ENCODE measurements around the gene CABP4.

DNA sequence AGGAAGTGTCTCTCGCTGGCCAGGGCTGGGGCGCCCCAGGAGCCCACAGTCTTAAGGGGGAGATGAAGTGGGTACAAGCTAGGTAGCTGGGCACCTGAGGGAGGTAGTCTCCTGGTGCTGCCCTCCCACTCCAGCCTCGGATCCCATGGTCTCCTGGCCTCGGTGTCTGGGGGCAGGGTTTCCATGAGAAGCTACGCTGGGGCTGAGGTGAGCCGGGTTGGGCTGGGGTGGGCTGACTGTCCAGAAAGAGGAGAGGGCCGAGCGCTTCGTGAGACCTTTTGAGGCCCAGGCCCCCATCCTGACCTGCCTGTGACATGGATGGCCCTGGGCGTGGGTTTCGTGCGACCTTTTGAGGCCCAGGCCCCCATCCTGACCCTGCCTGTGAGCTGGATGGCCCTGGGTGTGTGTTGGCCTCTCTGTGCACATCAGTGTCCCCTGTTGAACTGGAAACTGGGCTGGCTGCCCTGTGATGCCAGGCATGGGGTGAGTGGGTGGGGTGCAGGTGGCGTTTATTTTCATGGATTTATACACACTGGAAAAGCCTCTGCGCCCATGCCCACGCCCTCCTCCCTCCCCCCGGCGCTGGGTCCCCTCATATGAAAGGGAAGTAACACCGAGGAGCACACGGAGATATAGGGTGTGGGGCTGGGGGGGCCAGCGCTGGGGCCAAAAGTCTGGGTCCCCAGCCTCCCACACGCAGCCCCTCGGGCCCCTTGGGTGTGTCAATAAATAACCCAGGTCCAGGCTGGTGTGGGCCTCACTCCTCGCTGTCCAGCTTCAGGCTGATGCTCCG lies 36.3 kb downstream of the CABP4 start:
- TF ChIP-seq, protein P1, sequence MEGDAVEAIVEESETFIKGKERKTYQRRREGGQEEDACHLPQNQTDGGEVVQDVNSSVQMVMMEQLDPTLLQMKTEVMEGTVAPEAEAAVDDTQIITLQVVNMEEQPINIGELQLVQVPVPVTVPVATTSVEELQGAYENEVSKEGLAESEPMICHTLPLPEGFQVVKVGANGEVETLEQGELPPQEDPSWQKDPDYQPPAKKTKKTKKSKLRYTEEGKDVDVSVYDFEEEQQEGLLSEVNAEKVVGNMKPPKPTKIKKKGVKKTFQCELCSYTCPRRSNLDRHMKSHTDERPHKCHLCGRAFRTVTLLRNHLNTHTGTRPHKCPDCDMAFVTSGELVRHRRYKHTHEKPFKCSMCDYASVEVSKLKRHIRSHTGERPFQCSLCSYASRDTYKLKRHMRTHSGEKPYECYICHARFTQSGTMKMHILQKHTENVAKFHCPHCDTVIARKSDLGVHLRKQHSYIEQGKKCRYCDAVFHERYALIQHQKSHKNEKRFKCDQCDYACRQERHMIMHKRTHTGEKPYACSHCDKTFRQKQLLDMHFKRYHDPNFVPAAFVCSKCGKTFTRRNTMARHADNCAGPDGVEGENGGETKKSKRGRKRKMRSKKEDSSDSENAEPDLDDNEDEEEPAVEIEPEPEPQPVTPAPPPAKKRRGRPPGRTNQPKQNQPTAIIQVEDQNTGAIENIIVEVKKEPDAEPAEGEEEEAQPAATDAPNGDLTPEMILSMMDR (IDR thresholded peaks at IDR 0.05; ENCODE audit: low read length) = no peak
- no peak for TF ChIP-seq EZH2 (IDR thresholded peaks at IDR 0.05; ENCODE audit: borderline replicate concordance, low read length)
